ENCODE data around the gene PES1.
"Not testable (repeated sequence)": the region's sequence is repeated elsewhere in the genome, so short reads cannot be mapped to it uniquely, and the experiment has no call there.

Gene PES1

DNA sequence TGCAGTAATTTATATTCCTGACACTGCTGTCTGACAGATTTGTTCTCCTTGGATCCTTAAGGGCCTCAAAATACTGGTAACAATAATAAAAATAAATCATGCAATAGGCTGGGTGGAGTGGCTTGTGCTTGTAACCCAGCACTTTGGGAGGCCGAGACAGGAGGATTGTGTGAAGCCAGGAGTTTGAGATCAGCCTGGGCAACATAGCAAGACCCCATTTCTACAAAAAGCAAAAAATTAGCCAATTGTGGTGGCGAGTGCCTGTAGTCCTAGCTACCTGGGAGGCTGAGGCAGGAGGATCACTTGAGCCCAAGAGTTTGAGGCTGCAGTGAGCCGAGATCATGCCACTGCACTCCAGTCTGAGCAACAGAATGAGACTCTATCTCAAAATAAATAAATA lies 39.9 kb downstream of the PES1 start:
- not testable (repeated sequence) for DNase-seq

DNA sequence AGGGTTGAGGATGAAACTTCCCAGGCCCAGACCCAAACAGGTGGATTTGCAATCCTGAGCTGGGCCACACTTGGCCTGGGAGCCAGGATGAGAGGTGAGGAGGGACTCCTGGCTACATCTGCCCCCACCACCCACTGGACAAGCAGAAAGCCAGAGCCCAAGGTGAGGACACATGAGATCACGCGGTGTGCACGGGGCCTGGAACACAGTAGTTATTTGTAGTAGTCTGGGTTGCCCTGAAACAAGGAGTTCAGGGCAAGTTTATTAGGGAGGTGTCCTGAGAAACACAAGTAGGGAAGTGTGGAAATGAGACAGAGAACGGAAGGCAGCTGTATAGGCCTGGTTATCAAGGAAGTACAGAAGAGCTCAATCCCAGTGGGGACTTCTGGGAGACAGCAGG lies 44.5 kb downstream of the PES1 start:
- no peak for DNase-seq

DNA sequence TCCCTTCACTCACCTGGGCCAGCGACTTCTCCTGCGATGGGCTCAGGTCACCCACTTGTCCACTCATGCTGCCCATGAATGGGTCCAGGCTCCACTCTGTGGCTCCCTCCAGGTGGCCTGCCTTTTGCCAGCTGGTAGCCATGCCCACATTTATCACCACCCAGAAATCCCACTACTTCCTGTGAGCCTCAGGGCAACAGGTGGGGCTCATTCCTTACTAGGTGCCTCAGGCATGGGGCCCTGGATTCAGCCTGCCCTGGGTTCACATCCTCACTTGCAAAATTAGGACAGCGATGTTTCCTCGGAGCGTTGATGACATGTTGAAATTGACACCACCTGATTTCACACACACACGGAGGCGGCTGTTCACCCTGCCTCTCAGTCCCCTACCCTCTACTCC lies 45.1 kb downstream of the PES1 start, which contains the start of gene SEC14L6:
TSS of gene SEC14L6 (minus strand) at position 126 of the 400 bp plus-strand sequence. CDS start at position 67, 59 bp downstream.
- no peak for DNase-seq

GRCh38 chr22:30542811-30543188 lies 48.9 kb downstream of the PES1 start:
- no peak for DNase-seq

DNA sequence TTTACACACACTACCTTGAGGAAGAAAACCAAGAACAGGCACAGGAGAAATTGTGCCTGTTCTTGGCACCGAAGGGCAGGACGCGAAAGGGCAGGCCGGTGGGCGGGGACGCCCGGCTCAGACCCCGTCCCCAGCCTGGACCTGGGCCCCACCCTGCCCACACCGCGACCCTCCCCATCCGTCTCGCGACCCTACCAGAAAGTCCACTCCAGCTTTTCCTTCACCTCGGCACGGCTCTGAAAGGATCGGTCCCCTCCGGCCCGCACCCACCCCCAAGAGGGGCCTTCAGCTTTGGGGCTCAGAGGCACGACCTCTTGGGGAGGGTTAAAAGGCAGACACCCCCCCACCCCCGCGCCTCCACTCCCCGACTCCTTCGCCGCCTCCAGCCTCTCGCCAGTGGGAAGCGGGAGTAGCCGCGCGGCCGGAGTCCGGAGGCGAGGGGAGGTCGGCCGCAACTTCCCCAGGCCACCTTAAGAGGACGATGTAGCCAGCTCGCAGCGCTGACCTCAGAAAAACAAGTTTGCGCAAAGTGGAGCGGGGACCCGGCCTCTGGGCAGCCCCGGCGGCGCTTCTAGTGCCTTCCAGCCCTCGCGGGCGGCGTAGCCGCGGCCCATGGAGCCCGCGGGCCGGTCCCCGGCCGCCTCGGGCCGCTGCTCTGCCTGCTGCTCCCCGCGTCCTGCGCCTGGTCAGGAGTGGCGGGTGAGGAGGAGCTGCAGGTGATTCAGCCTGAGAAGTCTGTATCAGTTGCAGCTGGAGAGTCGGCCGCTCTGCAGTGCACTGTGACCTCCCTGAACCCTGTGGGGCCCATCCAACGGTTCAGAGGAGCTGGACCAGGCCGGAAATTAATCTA lies 49.5 kb downstream of the PES1 start:
- DNase-seq, result no peak

DNA sequence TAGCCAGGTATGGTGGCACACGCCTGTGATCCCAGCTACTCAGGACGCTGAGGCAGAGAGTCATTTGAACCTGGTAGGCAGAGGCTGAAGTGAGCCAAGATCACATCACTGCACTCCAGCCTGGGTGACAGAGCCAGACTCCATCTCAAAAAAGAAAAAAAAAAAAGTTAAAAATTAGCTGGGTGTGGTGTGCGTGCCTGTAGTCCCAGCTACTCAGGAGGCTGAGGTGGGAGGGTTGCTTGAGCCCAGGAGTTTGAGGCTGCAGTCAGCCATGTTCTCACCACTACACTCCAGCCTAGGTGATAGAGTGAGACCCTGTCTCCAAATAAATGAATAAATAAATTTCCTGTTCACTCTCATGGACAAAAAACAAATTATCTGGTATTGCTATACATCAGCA lies 50.2 kb downstream of the PES1 start:
- DNase-seq, result not testable (repeated sequence)

DNA sequence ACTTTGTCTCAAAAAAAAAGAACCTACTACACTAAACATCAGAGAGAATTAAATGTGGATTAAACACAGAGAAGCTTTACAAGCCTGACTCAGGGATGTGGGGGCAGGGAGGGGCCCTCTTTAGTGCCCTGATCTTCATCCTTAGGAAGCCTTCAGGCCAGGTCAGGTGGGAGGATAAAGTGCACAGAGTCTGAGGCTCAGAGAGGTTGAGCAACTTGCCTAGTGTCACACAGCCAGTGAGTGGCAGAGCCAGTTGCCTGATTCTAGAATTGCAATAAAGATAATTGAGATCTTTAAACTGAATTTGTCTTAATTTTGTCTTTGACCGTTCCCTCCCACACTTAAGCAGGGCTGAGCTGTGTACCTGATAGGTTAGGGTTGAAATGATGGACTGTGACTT lies 52.3 kb downstream of the PES1 start:
- DNase-seq, result no peak

DNA sequence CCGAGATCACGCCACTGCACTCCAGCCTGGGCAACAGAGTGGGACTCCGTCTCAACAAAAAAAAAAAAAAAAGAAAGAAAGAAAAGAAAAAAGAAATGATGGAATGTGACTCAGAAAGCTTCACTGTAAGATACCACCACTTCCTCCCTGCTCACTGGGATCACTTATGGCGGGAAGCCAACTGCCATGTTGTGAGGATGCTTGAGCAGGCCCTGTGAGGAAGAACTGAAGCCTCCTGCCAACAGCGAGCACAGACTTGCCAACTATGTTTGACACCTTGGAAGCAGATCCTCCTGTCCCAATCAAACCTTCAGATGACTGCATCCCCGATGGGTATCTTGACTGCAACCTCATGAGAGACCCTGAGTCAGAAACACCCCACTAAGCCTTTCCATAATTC lies 53.4 kb downstream of the PES1 start:
- no peak for DNase-seq

DNA sequence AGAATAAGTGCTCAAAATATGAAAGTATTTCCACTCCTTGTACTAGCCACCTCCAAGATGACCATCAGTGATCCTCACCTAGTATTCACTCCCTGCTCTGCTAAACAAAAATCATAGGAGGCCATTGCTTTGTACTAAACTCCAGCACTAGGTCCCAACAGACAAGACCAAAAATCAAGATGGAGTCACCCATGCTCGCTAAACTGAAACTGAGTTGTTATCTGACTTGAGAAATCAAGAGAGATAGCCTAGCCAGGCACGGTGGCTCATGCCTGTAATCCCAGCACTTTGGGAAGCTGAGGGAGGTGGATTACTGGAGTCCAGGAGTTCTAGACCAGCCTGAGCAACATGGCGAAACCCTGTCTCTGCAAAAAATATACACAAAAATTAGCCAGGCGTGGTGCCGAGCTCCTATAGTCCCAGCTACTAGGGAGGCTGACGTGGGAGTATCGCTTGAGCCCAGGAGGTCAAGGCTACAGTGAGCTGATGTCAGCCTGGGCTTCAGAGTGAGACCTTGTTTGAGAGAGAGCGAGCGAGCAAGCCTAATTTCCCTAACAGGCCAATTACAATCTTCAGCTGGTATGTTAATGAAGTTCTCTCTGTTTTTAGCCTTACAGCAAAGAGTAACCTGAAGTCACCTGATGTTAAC lies 54.5 kb downstream of the PES1 start:
- no peak for DNase-seq

DNA sequence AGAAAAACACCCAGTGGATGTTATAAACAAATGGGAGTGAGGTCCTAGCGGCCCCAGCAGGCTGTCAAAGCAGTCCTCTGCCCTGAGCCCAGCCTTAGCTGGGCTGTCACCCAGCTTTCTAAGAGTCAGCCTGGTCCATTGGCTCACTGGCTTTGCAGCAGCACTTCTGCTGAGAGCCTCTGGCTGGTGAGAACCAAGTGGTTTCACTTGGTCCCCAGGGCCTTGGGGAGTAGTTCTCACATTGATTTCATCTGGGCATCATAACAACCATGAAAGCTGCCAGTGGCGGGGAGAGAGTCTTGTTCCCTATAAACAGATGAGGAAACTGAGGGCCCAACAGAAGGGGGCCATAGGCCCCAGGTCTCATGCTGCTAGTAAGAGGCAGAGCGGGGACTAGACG lies 56.5 kb downstream of the PES1 start:
- DNase-seq, result no peak

DNA sequence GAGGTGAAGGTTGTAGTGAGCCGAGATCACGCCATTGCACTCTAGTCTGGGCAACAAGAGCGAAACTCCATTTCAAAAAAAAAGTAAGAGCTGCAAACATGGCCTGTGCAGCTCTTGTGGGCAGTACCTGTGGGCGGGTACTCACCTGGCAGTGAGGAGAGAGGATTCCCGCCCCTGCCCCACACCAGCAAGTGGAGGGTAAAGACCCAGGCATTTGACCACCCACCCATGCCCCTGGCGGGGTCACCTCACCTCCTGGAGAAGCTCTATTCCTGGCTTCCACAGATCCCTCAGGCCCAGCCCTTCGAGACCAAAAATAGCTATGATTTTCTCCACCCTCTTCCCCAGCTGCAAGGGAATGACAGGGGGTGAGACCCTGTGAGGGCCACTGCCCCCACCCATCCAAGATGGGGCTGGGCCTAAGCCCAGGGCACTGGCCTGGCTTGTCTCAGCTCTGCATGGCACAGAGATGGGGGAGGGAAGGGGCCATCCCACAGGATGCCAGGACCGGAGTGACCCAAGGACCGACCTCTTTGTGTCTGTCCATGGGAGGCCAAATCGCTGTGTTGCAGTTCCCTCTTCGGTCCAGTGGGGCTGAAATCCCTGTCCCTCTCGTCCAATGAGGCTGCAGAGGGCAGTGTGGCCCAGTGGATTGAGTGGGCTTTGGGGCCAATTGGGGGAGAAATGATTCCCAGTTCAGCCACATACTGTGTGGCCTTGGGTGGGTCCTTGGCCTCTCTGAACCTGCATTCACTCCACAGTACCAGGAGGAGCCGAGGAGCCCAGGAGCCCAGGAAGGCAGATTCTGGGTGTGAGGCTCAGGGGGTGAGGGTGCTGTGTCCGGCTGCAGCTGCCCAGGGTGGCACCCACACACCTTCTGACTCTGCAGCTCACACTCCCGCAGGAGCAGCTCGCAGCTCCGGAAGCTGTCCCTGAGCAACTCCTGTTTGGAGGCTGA lies 59.8 kb downstream of the PES1 start:
- DNase-seq, result no peak

- DNase-seq, result no peak
Observed at GRCh38 chr22:30526656-30527055, 65.1 kb downstream of the PES1 start.

Data from CD4-positive, alpha-beta T cell treated with Interleukin-17A for 1 hour (primary cell).